GM21619 (cell line): Measurements from ENCODE around the gene LYL1.

Source experiments
- ATAC-seq: cut with Tn5 transposase; IDR thresholded peaks from one replicate; pipeline ENCODE4 v1.9.1; 2021; ENCODE audit not compliant: unreplicated experiment

The LYL1 gene

DNA sequence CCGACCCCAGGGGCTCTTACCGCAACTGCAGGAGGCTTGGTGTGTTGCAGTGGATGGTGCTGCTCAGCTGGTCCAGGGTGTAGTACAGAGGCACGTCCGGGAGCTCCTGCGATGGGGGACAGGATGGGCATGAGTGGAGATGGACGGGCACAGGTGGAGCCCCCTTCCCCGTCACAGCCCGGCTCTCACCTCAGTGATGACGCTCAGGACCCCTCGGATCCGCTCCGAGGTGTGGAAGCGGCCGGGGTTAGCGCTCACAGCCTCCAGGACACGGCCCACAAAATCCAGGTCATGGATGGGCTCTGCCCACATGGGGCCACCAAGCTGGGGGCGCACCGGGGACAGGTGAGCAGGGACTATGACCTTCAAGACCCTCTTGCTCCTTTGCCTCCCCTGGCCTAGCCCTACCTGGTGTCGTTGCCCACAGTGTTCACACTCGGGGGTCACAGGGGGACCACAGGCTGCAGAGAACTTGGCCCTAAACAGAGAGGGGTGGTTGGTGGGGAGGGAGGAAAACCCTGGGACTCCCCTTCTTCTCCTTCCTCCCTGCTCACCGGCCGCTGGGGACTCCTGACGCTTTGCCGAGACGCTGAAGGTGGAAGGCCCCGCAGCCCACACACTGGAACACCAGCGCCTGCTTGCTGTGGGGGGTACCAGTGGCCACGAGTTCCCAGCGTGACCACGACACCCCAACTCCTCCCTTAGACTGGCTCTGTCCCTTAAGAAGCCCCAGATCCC is 6.9 kb upstream of the LYL1 start:
- no peak for ATAC-seq

DNA sequence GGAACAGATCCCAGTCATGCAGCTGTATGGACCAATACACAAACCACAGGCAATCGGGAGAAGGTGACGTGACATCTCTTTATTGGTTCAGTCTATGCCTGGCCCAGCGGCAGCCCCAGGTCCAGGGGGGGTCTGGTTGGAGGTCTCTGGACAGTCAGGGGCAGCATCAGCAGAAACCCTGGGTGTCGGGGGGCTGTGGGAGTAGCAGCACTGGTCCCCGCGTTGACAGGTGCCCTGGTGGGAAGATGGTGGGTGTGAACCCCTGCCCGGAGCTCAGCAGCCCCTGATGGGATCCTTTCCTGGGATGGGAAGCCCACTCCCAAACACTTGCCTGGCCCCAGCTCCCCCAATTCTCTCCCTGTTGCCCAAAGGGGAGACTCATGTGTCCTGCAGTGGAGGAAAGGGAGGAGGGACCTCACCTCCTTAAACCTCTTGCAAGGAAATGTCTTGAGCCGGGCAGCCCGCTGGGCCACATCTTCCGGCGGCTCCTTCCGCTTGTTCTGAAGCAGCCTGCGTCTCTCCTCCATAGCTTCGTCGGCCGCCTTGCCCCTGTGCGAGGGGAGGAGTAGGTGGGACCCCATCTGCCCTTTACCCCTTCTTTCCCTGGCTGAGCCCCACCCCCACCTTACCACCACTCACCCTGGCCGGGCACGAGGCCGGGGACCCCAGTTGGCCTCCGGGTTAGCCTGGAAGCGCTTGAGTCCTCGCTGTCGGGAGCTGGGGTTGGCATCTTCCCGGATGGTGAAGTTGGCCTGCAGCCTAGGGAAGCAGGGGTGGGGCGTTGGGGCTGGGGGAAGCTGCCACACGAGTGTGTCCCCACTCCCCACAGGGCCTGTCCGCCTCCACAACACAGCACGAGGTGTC is 2.4 kb upstream of the LYL1 start:
- no peak for ATAC-seq

DNA sequence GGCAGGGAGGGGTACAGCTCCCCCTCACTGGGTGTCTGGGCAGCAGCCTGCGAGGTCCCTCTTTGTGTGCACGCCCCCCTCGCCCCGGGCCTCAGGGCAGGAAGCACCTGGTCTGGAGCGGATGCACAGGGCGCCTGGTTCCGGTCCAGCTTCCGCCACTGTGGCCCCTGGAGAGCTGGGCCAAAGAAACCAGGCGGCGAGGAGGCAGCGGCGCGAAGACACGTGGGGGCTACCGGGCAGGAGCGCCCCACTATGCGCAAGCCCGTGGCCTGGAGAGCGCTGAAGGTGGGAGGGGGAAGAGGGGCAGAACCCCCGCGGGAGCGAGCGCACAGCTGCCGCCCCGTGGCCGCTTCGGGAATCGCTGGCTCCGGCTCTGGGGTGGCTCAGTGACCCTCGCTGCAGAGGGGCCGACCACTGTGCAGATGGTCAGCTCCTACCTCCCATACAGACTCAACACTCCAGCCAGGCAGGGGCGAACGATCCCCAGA is 1.7 kb upstream of the LYL1 start:
- ATAC-seq = no peak

DNA sequence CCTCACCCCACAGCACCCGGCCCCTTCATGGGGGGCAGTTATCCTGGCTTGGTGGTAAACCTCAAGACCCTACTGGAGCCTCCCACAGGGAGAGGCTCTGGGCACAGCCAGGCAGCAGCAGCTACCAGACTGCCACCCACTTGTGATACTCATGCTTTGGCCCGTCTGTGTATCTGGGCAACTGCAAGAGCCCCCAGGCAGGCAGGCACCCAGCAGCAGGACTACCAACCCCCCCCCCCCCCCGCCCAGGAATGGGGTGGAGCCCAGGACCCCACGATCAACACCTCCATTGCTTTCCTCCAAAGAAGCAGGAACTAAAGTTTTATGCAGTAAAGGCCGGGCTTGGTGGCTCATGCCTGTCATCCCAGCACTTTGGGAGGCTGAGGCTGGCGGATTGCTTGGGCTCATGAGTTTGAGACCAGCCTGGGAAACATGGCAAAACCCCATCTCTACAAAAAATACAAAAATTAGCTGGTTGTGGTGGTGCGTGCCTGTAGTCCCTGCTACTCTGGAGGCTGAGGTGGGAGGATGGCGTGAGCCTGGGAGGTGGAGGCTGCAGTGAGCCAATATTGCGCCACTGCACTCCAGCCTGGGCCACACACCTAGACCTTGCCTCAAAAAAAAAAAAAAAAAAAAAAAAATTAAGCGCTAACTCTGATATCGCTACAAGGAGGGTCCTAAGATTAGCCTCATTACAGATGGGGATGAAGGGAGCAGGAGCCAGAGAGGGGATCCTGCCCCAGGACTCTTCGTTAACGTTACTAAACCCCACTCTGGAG is 1.1 kb upstream of the LYL1 start:
- no peak for ATAC-seq

DNA sequence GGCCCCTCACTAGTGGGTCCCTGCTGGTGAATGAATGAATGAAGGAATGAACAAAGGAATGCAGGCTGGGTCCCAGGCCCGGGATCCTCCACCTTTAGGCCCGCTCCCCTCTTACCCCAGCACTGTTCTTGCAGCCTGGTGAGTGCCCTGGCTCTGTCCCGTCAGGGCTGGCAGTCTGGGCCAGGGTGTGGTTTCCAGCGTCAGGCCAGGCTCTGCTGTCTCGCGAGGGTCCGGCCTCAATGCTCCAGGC is 317 bp downstream of the LYL1 start:
- ATAC-seq = peak; percentile 1

DNA sequence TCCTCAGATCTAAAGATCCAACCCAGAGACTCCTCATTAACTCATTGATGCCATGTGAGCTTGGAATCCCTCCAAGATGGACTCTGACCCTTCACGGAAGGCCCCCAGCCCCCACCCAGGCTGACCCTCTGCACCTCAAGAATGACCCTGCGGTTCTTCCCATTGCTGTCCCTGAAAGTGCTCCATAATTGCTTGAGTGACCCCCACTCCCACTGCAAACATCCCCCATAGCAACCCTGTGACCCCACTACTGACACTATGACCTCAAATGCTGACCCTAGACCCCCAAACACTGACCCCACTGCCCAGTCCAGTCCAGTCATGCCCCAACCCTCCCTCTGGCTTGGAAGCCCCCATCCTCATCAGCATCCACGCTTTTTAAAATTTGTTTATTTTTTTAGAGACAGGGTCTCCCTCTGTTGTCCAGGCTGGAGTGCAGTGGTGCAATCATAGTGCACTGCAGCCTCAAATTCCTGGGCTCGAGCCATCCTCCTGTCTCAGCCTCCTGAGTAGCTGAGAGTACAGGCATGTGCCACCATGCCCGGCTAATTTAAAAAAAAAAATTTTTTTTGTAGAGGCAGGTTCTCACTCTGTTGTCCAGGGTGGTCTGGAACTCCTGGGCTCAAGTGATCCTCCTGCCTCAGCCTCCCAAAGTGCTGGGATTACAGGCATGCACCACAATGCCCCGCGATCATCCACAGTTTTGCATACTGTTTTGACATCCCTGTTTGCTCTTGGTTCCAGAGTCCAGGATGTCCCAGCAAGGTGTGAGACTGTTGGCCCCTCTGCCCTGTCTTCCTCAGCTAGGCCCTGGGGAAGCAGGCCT is 855 bp downstream of the LYL1 start:
- no peak for ATAC-seq

DNA sequence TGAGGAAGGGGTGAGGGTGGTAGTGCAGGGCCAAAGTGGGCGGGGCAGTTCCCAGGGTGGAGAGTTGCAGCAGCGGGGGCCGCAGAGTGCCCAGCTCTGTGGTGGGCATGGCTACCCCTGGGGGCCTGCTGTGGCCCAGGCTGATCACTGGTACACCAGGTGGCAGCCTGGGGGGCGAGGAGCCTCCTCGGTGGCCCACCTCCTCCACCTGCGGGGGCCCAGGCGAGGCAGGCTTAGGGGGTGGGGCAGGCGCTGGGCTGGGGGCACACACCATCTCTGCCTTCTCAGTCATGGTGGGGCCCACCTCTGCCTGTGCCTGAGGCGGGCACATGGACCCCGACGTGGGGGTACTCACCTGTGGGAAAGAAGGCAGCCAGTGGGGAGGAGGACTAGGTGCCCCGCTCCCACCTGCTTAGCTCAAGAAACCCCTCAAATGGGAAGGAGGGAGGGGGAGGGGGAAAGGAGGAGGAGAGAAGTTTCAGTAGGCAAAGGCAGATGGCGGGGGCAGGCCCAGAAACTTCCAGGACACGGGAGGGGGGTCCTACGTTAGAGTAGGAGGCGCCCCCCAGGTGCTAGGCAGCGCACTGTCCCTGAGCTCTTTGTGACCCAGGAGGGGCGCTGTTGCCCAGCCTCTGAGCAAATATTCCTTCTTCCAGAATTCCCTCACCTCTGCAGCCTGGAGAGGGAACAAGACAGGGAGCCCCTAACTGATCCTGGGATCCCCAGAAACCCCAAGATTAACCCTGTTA is 1.6 kb downstream of the LYL1 start:
- no peak for ATAC-seq

DNA sequence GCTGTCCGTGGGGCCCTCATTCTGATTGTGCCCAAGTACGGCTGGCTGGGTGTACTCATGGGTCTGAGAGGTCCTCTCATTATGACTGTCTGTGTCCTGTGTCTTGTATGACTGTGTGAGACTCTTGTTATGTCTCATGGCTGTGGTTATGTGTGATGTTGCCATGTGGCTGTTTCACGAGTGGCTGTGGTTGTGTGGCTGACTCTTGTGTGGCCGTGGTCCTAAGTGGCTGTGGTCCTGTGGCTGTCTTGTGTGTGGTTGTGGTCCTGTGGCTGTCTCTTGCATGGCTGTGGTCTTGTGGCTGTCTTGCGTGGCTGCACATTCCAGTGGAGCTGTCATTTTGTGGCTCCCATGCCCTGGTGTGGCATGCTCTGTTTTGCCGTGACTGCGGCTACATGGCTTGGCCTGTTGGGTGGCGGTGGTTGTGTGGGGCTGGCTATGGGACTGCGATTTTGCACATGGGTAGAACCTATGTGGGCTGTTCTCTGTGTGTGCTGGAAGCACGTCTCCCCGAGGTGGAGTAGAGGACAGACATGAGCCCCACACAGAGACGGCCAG is 2.5 kb downstream of the LYL1 start:
- ATAC-seq = no peak

DNA sequence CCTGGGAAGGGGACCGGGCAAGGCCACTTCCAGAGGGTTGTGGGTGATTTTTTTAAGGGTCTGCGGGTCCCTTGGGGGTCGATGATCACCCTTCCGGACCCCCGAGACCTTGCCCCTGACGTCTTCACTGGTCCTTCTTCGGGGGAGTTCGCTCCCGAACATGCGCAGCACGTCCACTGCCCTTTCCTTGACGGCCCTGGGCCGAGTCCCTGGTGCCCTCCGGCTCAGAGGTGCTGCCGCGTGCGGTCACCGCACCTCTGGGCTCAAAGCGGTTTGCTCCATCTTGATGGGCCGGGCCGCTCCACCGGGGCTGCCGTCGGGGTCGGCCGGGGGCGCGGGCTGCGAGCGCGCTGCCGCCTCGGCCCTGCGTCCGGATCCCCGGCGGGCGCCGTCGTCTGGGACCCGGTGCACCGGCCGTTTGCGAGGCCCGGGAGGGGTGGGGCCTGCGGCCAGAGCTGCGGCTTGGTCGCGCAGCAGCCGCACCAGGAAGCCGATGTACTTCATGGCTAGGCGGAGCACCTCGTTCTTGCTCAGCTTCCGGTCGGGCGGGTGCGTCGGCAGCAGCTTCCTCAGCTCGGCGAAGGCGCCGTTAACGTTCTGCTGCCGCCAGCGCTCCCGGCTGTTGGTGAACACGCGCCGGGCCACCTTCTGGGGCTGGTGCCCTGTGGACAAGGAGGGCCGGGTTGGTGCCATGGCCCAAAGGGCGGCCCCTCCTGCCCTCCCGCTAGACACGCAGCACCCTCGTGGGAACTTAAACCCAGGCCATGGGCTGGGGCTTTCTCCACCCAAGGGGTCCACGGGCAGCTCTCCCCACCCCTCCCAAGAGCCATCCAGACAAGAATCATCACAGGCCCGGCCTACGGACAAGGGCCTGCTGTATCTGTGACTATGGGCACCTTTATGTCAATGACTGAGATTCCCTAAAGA is 3.3 kb downstream of the LYL1 start:
- no peak for ATAC-seq

DNA sequence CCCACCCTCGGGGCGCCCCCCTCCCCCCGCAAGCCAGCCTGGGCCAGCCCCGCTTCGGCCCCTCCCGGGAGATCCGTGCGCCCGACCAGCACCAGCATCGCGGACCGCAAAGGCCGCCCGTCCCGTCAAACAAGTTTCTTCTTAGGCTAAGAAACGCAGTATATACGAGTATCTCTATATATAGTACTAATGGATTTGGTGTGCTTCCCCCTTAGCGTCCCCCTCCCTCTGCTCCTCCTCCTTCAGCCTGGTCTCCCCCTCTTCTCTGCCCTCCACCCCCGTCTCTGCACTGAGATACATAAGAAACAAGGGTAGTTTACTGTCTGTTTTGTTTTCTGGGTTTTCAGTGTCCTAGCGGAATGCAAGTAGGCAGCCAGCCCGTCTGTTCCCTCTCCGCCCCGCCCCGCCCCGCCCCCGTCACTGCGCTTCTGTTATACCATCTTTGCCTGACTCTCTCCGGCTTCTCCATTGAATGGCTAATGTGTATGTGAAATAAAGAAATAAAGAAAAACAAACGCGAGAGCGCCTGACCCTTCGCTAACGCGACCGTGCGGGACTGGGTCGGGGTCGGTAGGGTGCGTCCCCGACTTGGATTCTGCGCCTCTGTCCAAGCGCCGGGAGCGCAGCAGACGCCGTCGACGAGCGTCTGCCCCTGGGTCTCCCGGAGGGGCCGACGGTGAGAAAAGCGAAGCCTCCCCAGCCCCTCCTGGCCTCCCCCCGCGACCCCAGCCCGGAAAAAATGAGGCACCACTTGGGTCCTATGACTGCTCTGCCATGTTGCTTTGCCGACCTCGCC is 4.2 kb downstream of the LYL1 start:
- no peak for ATAC-seq

DNA sequence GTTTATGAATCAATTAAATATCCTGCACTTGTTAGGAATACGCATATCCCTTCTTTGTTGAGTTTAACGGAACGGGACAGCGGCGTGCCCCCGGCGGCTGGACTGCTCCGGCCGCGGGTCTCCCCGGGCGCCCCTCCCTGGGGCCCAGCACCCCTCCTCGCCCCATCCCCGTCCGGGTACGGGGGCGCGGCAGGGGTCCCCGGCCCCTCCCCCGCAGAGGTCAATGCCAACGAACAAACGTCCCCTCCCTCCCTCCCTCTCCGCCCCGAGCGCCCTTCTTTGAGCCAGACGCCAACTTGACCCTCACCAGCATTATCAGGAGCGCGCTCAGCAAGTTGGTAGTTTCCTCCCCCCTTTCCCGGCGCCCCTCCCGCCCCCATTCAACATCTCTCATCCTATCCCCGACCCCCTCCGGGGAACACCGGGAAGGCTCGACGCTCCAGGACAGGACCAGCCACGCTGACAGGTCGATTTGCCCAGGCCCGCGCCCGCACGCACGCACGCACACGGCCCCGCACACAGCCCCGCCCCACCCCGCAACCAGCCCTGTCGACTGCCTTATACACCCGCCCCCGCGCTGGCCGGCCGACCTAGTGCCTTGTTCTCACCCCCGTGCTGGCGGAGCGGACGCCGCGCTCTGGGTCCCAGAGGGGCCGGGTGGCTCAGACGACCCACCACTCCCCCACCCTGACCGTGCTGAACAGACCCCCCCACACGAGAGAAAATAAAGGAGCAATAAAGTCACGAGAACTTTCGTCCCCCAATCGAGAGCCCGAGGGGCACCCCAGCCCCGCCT is 5.0 kb downstream of the LYL1 start:
- no peak for ATAC-seq

DNA sequence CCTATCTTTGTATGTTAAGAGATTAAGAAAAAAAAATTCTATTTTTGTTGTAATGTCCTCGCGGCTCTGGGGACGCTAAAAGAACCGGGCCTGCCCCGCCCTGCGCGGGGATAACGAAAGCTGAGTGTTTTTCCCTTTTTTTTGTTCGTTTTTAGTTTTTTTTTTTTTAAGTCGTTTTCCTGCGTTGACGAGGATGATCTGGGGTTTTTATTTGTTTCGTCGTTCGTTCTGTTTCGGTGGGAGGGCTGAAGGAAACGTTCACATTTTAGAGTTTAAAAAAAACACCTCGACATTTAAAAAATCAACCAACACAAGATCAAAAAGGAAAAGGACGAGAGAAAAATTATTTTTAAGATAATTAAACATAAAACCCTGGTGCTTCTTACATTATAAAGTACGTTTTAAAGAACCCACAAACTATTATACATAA is 5.6 kb downstream of the LYL1 start:
- ATAC-seq = no peak

DNA sequence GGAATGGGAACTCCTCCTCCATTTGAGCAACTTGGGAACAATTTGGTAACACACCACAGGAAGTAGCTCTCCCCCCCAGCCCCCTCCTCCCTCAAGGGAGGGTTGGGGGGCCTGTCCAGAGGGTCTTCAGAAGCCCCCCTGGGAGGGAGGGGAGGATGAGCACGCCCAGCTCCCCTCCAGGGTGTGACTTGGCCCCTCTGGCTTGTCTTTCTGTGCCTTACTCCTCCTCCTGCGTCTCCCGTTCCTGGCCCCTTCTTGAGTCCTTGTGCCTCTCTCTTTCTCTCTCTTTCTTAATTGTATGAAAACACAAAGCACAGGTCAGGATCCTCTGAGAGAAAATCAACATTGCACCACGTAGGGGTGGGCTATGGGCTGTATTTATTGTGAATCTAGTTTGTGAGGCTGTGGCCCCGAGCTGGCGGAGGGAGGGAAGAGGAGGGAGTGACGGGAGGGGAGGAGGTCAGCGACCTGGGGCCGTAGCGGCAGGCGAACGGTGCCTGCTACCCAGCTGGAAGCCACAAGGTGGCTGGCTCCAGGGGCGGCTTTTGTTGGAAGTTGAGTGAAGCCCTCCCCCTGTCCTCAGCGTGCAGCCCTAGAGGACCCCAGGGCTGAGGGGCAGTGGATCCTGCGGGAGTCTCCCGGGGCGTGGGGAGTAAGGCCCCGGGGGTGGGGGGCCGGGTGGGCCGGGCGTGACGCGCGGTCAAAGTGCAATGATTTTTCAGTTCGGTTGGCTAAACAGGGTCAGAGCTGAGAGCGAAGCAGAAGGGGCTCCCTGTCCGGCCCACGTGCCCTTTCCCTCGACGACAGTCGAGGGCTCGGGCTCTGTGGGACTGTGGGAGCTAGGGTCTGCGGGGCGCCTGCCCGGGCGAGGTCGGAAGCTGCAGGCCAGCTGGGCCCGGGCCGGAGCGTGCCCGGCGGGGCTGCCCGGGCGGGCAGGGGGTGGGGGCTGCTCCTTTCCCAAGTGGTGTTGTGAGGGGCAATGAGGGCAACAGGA is 6.4 kb downstream of the LYL1 start:
- ATAC-seq = no peak

DNA sequence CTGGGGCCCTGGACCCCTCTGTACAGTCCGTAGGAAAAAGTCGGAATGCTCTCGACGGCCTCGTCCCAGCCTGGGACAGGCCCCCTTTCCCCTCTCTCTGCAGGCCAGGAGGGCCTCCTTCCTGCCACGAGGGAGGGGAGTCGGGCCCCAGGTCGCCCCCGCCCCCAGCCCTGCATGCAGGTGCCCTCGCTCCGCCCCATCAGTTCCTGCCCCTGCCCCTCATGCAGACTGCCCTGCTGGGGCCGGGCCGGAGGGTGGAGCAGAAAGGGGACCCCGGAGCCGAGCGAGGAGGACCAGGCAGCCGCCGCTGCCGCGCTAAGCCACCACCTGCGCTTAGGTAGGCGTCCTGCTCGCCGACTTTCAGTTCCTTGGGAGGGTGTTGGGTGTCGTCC is 7.3 kb downstream of the LYL1 start:
- ATAC-seq = no peak

DNA sequence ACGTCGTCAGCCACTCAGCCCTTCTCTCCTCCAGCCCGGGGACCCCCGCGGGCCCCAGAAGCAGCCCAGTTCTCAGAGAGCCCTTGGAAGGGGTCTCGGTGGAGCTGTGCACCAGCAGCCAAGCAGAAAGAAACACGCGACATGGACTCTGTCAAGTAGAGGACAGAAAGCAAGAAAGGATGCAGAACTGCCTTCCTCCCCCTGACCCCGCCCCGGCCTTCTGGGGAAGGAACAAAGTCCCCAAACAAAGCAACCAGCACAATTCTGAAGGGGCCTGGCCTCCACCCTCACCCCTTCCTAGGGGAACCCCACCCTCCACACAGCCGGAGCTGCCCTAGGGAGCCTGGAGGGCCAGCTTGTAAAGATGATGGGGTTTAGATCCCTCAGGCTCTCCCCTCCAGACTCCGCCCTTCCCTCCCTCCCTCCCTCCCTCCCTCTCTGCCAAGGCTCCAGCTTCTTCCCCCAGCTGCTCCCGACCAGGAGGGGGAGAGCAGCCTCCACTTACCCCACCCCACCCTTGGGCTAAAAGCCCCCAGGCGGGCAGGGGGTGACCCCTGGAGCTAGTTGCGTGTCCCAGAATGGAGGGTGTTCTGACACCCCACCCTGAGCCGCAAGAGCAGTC is 7.8 kb downstream of the LYL1 start:
- ATAC-seq = no peak

DNA sequence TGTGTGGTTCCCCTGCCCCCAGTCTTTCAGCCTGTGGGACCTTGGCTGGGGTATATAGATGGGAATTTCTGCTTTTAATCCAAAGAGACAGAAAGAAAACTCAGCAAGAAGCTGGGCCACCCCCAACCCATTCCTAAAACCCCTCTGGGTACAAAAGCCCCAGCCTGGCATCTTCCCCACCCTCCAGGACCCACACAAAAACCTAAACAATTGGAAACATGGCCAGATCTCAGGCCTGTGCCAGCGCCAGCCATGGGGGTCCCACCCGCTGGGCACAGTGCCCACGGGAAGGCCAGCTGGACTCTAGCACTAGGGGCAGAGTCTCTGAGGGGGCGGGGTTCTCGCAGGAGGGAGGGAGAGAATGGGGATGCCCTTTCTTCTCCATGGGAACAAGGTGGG is 8.6 kb downstream of the LYL1 start:
- no peak for ATAC-seq
